GM21576 (cell line): ENCODE data around the gene CDC123.
"Not testable (repeated sequence)": the region's sequence is repeated elsewhere in the genome, so short reads cannot be mapped to it uniquely, and the experiment has no call there.

ENCODE experiments used
- ATAC-seq: cut with Tn5 transposase; IDR thresholded peaks from one replicate; pipeline ENCODE4 v1.9.1; 2021; ENCODE audit warnings: mild to moderate bottlenecking, moderate library complexity; ENCODE audit not compliant: unreplicated experiment

Gene CDC123, protein sequence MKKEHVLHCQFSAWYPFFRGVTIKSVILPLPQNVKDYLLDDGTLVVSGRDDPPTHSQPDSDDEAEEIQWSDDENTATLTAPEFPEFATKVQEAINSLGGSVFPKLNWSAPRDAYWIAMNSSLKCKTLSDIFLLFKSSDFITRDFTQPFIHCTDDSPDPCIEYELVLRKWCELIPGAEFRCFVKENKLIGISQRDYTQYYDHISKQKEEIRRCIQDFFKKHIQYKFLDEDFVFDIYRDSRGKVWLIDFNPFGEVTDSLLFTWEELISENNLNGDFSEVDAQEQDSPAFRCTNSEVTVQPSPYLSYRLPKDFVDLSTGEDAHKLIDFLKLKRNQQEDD

DNA sequence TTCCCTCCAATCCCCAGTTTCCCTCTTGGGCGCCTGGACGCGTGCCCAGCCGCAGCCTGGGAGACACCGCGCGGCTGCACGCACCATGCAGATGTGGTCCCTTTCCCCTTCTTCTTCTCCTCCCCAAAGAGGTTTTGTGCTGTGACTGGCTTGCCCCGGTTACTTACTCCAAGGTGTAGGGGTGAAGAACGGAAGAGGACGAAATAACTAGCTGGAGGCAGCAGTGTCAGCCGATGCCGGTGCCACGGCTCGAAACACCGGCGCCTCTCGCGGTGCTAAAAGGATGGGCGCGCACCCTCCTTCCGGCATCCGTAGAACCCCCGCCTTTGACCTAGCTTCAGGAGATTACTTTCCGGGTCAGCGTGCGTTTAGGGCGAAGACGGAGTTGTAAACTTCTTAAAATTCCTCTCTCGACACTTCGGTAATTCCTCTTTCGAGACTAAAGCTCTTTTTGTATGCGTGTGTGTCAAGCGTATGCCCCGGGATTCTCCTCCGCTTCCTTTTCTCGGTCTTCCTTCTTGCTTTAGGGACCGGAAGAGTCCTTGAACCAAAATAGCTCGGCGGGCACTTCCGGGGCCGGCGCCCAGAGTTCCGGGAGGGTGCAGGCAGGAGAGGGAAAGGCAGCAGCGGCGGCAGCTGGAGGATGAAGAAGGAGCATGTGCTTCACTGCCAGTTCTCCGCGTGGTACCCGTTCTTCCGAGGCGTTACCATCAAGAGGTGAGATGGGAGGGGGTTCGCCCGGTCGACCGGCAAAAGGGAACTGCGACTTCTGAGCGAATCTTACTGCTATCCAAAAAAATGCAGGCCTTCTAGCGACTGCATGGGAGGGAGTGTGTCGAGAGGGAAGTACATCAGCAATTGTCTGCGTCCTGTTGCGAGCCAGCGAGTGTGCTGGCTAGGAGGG, at the start of gene CDC123, which contains the start of gene NUDT5:
TSS of gene CDC123 (plus strand) at position 586 of the 904 bp plus-strand sequence. CDS start at position 644, 58 bp downstream.
TSS of gene NUDT5 (minus strand) at position 289 of the 904 bp plus-strand sequence. CDS start 9,600 bp downstream, outside the sequence.
- ATAC-seq: peak; percentile 86

DNA sequence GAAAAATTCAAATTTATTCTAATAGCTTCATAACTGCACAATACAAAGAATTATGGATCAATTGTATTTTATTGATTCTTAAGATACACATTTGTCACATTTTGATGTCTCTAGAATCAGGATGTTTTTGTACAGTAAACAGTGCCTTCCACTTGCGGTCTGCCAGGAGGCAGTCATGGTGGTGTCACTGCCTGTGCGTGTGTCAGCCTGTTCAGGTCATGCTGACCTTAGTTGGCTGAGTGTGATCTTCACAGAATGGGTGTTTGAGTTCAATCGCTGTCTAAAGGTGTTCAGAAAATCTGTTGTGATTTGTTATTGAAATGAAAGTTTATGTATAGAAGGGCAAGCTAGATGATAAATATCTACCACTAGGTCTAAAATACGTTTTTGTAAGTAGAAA, 45.8 kb upstream of the CDC123 start:
- no peak for ATAC-seq

- no peak for ATAC-seq
Observed at GRCh38 chr10:12154516-12154915, 41.5 kb upstream of the CDC123 start.

- ATAC-seq: no peak
Observed at GRCh38 chr10:12156367-12157123, 39.4 kb upstream of the CDC123 start.

DNA sequence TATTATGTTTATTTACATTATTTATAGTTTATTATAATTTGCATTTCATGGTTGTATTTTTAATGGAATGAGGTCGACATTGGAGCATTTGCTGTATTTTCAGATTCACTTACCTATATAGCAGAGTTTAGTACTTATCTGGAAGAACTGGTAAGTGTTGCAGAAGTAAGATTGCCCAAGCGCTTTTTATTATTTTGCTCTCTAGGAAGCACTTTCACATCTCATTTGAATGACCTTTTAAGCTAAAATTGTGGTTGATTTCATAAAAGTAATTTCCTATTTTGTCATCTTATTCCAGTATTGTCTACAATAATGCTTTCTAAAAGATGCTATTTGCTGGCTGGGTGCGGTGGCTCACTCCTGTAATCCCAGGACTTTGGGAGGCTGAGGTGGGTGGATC, 37.9 kb upstream of the CDC123 start:
- no peak for ATAC-seq

- ATAC-seq: no peak
Observed at GRCh38 chr10:12160664-12161063, 35.3 kb upstream of the CDC123 start.

- ATAC-seq: no peak
Observed at GRCh38 chr10:12162927-12163326, 33.1 kb upstream of the CDC123 start.

GRCh38 chr10:12164085-12164484, 31.9 kb upstream of the CDC123 start:
- ATAC-seq: no peak

DNA sequence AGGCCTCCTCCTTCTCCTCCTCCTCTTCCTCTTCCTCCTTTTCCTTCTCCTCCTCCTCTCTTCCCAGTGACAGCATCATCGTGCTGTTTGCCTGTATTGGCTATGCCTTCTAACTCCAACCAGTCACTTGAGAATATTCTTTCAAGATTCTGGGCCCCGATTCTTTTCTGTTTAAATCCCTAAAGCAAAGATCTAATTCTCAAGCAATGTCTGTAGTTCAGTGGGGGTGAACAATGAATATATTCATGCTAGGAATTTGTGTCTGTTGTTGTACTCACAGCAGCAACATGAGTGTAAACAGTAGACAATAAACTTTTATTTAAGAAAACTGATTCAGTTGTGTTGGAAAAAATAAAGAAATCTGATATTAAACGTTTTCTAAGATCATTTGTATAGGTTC, 31.0 kb upstream of the CDC123 start:
- no peak for ATAC-seq

DNA sequence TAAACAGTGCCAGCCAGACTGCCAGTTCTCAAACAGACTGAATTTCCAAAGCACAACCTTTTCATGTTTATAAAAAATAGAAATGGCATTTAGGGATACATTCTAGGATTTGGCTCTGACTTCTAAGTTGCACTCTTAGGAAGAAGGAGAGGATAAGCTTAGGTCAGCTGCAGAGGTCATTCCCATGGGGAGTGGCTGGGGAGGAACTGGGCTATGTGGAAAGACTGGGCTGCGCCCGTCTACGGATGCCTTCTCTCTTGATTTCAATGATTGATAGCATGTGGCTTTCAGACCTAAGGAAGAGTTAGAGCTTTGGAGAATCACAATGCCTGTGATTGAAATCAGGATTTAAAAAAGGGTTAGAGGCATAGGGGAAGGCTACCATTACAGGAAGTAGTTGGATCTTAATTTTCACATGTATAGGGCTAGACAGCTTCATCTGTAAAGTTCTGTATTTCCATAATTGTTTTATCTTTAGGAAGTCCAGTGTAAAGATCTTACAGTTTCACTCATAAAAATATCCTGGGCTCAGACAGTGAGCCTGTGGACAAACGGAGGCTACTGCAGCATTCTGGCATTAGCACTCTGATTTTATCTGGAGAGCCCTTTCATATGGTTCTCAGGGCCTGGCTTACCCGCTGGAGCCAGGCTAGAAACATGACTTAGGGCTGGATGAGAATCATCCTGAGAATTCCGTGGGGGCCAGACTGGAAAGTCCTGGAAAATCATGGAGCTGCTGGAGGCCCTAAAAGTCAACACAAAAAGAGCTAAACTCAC, 29.8 kb upstream of the CDC123 start:
- no peak for ATAC-seq

DNA sequence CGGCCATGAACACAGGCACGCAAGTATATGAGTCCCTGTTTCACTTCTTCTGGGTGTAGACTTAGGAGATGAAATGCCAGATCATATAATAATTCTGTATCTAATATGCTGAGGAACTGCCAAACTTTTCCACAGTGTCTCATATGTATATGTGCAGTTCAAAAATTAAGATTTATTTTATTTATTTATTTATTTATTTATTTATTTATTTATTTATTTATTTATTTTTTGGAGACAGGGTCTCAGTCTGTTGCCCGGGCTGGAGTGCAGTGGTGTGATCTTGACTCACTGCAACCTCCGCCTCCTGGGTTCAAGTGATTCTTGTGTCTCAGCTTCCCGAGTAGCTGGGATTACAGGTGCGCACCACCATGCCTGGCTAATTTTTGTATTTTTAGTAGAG, 24.5 kb upstream of the CDC123 start:
- not testable (repeated sequence) for ATAC-seq

GRCh38 chr10:12177642-12178041, 18.3 kb upstream of the CDC123 start:
- ATAC-seq: no peak

DNA sequence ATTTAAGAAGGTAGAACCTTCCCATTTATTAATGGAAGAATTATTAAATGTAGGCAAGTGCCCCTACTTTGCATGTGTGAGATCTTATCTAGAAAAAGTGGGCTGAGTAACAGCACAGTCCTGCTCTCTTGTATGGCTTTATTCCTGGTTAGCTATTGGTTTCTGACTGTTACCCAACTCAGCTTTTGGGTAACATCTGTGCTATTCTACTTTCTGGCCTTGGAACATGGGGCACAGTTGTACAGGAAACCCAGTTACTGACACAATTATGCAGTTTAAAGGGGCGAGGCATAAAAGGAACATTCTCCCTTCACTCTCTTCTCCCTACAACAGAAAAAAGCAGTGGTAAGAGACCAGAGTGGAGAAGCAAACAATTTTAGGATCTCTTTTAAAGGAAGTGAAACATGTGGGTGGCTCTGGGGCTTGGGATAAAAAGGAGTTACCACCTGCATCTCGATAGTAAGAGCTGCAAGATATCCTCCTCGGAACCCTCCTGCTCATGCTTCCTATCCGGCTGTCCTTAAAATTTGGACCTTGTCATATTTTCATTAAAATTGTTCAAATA, 16.3 kb upstream of the CDC123 start:
- no peak for ATAC-seq

- no peak for ATAC-seq
Observed at GRCh38 chr10:12180221-12180974, 15.6 kb upstream of the CDC123 start.

- no peak for ATAC-seq
Observed at GRCh38 chr10:12181065-12181775, 14.8 kb upstream of the CDC123 start.

GRCh38 chr10:12184165-12184564, 11.8 kb upstream of the CDC123 start:
- ATAC-seq: no peak

GRCh38 chr10:12186323-12186722, 9.7 kb upstream of the CDC123 start:
- ATAC-seq: no peak

DNA sequence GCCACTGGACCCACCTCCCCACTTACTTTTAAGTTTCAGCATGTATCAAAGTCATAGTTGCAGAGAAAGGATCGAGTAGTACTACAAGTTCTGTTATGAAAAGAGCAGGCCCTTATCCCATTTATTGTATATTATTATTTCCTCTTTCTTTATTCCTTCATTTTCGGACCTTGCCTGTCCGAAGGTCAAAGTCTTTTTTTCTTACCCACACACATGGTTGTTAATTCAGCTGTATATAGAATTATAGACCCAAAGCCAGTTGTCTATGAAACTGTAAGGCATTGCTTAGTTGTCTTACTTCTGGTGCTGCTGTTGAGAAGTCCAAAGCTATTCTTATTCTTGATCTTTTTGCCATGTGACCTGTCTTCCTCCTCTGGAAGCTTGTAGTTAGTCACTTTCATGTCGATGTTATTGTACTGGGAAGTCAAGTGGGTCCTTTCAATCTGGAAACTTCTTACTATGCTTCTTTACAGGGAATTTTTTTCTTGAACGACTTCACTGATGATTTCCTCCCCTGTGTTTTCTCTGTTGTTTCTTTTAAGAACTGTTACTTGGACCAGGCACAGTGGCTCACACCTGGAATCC, 8.6 kb upstream of the CDC123 start:
- ATAC-seq: no peak
